Left colon (tissue), 2 donors: ENCODE measurements around the gene FLYWCH2. TPM values are rescaled to one million over a fixed set of nuclear protein-coding genes. Genes with fewer than 3 reads are reported as not detected.
"Not testable (repeated sequence)": the region's sequence is repeated elsewhere in the genome, so short reads cannot be mapped to it uniquely, and the experiment has no call there.

Experiments used
- ATAC-seq: fragments of 200-7000 bp; cut with Tn5 transposase; one replicate; pipeline ENCODE4 v1.9.1; 2020; ENCODE audit warnings: mild to moderate bottlenecking, moderate library complexity
- DNase-seq, 2 donors: peaks; one replicate each; pipeline ENCODE4 v3.0.0-alpha.2; 2020
- intact Hi-C, 2 donors: fragments of 100-400 bp; cut with DNase I in 1 of 2; cut with micrococcal nuclease in 1 of 2; formaldehyde crosslinking; loops; one replicate each; pipeline versions ENCODE4 v1.11.2 to v1.14.0; 2022; cut with DNase I, micrococcal nuclease
- total RNA-seq, 2 donors: library from RNA; stranded (reverse); fragmentation: NEBNext Ultra II Directional; extraction: Animal tissue kit (Norgen Biotek cat#: 25700); gene quantifications; one replicate each; pipeline ENCODE4 v1.2.1, GENCODE V29; 2021
- donor health status: DM: no; HTN: no; CAD: no.
- donor health status: DM: yes; HTN: yes; CAD: no.

Gene FLYWCH2
- total RNA-seq, 2 donors from 2014 or later: 20.7 to 30.8 TPM

DNA sequence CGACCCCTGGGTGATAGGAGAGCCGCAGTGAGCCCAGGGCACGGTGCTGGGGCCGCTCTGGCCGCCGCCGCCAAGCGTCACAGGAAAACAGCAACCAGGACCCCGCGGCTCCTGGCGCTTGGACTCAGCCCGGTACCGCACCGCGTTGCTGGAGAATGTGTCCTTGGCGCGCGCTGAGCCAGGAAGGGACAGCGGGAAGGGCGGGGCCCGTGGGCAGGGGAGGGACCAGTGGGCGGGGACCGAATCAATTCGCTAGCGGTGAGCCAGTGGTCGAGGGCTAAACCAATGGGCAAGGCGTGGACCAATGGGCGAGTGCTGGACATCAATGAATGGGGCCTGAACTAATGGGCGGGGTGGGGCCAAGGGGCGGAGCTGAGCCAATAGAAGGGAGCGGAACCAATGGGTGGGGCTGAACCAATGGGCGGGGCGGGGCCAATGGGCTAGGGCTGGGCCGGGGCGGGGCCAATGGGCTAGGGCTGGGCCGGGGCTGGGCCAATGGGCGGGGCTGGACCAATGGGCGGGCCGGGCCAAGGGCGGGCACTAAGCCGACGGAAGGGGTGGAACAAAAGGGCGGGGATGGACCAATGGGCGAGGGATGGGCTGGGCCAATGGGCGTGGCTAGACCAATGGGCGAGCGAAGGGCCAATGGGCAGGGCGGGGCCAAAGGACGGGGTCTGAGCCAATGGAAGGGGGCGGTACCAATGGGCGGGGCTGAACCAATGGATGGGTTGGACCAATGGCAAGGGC, 22.4 kb downstream of the FLYWCH2 start:
- intact Hi-C loops: no loop called here
- peak; percentile 79 for ATAC-seq
- DNase-seq: peak; percentile 100

DNA sequence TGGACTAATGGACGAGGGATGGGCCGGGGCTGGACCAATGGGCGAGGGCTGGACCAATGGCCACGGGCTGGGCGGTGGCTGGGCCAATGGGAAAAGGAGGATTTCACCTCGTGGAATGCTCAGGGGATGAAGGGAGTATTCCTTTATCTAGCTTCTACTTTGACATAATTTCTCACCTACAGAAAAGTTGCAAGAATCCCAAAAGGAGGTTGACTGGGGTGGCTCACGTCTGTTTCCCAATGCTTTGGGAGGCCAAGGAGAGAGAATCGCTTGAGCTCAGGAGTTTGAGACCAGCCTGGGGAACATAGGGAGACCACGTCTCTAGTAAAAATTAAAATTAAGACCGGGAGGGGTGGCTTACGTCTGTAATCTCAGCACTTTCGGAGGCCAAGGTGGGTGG, 23.0 kb downstream of the FLYWCH2 start:
- no peak for DNase-seq
- no peak for ATAC-seq
- intact Hi-C loops: no loop called here

DNA sequence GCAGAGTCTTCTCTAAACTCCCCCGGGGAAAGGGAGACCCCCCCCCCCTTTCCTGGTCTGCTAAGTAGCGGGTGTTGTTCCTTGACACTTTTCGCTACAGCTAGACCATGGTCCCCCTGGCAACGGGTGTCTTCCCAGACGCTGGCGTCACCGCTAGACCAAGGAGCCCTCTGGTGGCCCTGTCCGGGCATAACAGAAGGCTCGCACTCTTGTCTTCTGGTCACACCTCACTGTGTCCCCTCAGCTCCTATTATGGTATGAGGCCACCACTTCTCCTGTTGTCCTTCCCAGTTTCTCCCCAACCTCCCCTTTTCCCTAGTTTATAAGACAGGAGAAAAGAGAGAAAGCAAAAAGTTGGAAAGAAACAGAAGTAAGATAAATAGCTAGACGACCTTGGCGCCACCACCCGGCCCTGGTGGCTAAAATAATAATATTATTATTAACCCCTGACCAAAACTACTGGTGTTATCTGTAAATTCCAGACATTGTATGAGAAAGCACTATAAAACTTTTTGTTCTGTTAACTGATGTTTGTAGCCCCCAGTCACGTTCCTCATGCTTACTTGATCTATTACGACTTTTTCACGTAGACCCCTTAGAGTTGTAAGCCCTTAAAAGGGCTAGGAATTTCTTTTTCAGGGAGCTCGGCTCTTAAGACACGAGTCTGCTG, 24.2 kb downstream of the FLYWCH2 start:
- ATAC-seq, intact Hi-C loops: not testable (repeated sequence)
- peak; percentile 49 to 55 for DNase-seq

DNA sequence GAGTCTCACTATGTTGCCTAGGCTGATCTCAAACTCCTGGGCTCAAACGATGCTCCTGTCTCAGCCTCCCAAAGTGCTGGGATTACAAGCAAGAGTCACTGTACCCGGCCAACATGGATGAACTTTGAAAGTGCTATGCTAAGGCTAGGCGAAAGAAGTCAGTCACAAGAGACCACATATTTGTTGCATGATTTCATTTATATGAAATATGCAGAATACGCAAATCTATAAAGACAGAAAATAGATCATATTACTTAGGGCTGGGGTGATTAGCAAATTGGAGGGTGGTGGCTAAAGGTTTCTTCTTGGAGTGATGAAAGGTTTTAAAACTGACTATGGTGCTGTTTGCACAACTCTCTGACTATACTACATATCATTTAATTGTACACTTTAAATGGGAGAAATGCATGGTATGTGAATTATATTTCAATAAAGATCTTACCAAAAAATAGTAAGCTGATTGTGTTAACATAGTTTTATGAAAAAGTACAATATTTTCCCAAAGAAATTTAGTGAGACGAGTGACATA, 27.5 kb downstream of the FLYWCH2 start:
- no peak for DNase-seq
- intact Hi-C loops: no loop called here
- ATAC-seq: no peak

DNA sequence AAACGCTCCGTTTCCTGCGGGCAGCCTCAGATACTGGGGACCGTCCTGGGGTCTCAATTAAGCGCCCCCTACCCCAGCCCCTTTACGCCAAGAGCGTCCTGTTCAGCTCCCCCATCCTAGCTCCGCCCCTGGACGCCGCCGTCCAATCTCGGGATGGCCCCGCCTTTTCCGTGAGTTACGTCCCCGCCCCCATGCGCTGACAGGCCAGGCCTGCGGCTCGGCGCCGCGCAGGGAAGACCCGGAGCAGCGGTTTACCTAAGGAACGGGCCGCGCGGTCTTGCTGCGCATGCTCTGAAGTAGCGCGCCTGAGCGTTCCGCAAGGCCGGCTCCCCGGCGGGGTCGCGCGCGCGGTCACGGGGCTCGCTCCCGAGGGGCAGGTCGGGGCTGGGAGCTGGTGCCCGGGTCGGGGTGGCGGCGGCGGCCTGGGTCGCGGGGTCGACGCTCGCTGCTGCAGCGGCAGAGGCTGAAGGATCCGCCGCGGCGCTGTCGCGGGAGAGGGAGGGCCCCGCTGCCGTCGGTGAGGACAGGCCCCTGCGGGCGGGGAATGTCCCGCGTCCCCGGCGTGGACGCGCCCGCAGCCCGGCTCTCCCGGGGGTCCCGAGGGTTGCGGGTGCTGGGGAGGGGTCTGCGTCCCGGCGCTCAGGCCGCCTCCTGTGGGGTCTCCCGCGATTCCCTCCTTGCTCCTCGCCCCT, 28.8 kb downstream of the FLYWCH2 start, which contains the start of gene FLYWCH1:
Gene FLYWCH1 (plus strand): TSS at position 294 of the 692 bp plus-strand sequence. CDS start 17,755 bp downstream, outside the sequence.
- peak; percentile 98 to 100 for DNase-seq
- intact Hi-C loops: no loop called here
- ATAC-seq: peak; percentile 96

DNA sequence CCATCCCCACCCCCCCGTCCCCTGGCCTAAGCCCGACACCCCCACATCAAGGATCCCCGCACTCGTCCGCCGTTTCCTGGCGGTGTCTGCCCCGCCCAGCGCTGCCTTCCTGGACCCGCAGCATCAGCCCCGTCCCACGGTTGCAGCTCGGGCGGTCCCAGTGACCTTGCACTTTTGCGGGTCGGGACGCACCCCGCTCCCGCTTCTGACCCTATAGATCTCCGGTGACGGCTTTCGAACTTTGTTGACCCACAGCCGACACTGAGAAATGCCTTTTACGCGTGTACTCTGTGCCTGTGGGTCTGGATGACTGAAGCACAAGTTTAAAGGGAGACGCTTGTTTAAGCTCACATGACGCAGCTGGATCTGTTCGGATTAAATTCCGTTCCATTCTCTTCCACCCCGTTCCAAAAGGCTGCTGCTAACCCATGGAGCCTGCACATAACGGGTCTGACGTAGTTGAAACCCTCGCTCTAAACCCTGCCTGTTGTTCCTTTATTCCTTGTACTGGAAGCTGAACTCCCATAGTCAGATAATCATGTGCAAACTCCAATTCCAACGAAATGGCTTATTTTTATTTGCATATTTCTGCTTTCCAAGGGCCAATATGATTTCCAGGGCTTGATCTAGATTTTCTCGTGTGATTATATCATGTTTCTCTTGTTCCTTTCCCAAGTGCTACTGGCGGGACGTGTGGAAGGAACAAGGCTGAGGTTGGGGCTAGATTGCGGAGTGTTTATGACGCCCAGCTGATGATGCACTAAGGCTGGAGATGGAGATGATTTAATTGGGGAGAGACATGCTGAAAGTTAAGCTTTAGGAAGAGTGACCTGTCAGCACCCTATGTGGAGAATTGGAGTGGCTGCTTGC, 29.6 kb downstream of the FLYWCH2 start:
- ATAC-seq (peak; percentile 36), DNase-seq (peak in 1 of 2 donors; percentile 61)
- intact Hi-C loops: no loop called here

DNA sequence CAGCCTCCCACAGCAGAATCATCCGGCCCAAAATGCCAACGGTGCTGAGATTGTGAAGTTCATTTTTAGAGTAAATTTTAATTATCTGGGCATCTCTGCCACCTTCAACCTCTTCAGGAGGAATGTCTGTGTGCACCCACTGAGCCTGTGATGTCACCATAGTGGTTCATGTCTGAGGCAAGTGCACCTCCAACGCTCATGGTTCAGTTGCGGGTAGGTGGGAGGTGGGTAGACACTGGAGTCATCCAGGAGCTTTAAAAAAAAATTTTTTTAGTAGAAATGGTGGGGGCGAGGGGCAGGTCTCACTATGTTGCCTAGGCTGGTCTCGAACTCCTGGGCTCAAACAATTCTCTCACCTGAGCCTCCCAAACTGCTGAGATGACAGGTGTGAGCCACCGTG, 30.6 kb downstream of the FLYWCH2 start:
- no peak for ATAC-seq
- intact Hi-C loops: no loop called here

DNA sequence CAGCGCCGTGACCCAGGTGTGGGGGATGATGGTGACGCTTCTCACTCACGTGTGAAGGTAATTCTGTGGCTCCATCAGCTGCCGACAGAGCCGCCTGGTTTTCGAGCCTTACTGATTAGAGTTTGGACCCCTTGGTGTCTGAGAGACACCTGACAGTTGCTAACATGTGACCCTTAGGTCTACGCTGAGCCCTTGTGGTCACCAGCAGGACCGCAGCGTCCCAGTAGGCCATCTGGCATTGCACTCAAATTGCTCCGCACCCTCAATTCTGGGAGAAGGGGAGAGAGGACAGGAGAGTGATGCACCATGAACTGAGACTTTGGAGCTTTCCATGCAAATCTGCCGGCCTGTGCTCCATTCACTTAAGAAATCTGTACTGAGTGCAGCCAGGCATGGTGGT, 31.2 kb downstream of the FLYWCH2 start:
- DNase-seq (no peak), ATAC-seq (no peak)
- intact Hi-C loops: no loop called here

More for the DNA sequence above, 30.6 kb downstream of the FLYWCH2 start:
- DNase-seq: no peak

DNA sequence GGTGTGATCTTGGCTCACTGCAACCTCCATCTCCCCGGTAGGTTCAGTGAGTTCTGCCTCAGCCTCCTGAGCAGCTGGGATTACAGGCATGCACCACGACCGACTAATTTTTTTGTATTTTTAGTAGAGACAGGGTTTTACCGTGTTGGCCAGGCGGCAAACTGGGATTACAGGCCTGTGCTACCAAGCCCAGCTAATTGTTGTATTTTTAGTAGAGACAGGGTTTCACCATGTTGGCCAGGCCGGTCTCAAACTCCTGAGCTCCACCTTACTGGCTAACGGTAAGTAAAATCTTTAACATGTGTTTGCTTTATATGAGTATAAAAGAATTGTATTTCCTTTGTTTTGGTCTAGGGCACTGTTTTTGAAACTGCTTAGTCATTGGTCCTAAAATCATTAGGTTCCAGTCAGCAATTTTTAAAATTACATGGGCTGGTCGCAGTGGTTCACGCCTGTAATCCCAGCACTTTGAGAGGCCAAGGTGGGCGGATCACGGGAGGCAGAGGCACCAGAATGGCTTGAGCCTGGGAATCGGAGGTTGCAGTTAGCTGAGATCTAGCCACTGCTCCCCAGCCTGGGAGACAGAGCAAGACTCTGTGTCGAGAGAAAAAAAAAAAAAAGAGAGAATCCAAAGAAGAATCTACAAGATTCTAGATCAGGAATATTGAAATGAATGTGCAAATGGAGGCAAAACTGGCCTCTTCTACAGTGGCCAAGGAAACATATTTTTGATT, 32.3 kb downstream of the FLYWCH2 start:
- intact Hi-C loops: loop anchor here in 1 of 2 donors (5.0 kb wide), 1 partner anchor 38 kb away; no protein-coding TSS in a partner anchor
- no peak for DNase-seq
- ATAC-seq: no peak

DNA sequence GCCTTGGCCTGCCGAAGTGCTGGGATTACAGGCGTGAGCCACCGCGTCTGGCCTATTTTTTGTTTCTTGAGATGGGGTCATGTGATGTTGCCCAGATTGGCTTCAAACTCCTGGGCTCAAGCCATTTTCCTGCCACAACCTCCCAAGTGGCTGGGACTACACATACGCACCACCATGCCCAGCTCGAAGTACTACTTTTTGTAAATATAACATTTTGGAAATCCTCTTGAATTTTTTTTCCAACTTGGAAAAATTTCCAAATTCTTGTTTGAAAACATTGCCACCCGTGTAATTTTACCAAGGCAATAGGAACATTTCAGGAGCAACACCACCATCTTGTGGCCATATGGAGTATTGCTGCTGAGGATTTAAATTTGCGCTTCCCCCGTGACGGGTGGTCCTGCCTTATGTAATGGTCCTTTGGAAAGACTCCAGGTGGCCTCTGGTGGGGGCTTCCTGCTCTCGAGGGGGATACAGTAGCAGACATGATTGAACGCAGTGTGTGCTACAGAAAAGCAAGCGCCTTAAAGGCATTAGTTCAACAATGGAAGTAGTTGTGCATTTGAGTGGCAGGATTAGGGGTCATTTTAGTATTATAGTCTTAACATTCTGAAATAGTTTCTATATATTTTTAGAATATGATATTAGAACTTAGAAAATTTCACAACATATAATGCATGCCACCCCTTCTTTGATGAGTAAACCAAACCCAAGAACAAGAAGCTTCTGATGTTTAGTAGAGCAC, 36.7 kb downstream of the FLYWCH2 start:
- intact Hi-C loops: loop anchor here in 1 of 2 donors (5.0 kb wide), 1 partner anchor 42 kb away; no protein-coding TSS in a partner anchor
- peak in 1 of 2 donors; percentile 51 for DNase-seq
- peak; percentile 53 for ATAC-seq

DNA sequence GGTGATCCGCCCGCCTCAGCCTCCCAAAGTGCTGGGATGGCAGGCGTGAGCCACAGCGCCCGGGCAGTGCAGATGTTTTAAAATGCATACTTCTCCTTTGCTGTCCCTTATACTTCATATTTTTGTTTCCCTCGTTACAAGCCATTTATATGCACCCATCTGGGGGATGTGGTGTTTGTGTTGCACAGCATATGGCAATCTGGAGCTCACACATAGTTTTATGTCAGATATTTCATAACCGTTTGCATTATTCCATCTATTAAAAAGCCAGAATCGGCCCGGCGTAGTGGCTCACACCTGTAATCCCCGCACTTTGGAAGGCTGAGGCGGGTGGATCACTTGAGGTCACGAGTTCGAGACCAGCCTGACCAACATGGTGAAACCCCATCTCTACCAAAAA, 40.5 kb downstream of the FLYWCH2 start:
- ATAC-seq: no peak
- DNase-seq: no peak
- intact Hi-C loops: no loop called here

DNA sequence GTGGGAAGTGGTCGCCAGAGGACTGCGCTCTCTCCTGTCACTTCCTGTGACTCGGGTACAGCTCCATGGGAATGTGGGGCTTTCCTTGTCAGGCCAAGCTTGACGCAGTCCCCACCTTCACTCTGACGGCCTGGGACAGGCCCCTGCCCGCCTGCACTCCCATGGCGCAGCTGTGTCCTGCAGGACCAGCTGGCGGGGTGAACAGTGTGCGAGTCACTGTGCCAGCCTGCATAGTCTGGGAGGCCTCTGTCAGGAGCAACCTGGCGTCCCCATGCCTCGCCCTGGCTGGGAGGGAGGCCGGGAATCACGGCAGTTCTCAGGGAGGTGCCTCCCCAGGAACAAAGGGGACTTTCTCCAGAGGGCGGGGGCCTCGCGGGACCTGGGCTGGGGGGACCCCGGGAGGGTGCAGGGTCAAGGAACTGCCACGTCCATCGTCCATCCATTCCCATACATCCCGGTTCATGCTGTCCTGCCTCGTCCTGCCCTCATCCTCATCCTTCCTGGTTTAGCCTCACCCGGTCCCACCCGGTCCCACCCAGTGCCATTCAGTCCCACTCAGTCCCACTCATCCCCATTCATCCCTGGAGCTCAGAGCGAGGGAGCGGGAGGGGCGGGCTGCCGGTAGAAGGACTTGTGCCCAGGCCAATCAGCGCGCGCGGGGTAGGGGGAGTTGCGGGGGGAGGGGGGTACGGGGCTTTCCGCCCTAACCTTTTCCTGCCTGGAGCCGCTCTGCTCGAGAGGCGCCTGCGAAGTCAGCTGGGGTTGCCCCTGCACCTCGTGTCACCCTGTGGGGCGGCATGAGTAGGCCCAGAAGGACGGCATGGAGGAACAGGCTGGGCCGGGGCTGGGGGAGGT, 42.1 kb downstream of the FLYWCH2 start:
- DNase-seq (no peak), ATAC-seq (no peak)
- intact Hi-C loops: no loop called here

DNA sequence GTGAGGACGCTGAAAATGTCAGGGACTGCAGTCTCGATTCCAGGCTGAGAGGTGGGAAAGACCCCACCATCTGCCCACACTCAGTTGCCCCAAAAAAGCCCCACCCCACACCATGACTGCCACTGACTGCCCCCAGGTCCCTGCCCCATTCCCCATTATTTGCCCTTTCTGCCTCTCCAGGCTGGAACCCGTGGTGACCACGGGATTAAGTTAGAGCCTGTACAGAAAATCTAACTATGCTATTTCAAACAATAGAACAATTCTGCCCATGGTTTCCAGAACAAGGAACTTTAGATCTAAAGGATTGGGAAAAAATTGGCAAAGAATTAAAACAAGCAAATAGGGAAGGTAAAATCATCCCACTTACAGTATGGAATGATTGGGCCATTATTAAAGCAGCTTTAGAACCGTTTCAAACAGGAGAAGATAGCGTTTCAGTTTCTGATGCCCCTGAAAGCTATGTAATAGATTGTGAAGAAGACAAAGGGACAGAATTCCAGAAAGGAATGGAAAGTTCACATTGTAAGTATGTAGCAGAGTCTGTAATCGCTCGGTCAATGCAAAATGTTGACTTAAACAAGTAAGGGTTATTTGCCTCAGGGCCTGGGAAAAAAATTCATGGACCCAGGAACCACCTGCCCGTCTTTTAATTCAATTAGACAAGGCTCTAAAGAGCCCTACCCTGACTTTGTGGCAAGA, 43.1 kb downstream of the FLYWCH2 start:
- no peak for ATAC-seq
- no peak for DNase-seq
- intact Hi-C loops: no loop called here

DNA sequence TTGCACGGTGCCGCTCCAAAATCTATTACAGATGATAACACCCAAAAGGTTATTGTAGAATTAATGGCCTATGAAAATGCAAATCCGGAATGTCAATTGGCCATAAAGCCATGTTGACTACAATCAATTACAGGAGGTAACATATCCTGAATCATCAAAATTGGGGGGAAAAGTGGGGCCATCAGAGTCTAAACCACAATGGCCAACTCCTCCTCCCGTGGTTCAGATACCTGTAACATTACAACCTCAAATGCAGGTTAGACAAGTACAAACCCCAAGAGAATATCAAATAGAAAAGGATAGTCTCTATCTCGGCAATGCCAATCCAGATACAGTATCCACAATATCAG, 43.6 kb downstream of the FLYWCH2 start:
- intact Hi-C loops: no loop called here
- no peak for DNase-seq
- ATAC-seq: no peak

DNA sequence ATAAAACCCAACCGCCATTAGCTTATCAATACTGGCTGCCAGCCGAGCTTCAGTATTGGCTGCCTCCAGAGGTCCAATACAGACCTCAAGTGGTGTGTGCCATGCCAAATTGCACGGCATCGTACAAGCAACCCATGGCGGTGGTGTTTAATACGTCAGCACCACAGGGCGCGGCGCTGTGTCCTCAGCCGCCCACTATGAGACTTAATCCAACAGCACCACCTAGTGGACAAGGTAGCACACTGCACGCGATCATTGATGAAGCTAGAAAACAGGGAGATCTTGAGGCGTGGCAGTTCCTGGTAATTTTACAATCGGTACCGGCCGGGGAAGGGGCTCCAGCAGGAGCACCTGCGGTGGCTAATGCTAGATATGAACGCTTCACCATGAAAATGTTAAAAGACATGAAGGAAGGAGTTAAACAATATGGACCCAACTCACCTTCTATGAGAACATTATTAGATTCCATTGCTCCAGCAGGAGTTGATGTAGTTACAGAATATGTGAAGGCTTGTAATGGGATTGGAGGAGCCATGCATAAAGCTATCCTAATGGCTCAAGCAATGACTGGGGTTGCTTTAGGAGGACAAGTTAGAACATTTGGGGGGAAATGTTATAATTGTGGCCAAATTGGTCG, 44.1 kb downstream of the FLYWCH2 start:
- ATAC-seq: peak; percentile 94
- intact Hi-C loops: no loop called here
- peak; percentile 83 to 94 for DNase-seq
